Measurements from ENCODE around the gene RAE1. TPM values are rescaled to one million over a fixed set of nuclear protein-coding genes. Genes with fewer than 3 reads are reported as not detected.

Gene RAE1
- total RNA-seq, 6 experiments from 2014 or later: 25.1 to 31.4 (median 28.3) TPM

DNA sequence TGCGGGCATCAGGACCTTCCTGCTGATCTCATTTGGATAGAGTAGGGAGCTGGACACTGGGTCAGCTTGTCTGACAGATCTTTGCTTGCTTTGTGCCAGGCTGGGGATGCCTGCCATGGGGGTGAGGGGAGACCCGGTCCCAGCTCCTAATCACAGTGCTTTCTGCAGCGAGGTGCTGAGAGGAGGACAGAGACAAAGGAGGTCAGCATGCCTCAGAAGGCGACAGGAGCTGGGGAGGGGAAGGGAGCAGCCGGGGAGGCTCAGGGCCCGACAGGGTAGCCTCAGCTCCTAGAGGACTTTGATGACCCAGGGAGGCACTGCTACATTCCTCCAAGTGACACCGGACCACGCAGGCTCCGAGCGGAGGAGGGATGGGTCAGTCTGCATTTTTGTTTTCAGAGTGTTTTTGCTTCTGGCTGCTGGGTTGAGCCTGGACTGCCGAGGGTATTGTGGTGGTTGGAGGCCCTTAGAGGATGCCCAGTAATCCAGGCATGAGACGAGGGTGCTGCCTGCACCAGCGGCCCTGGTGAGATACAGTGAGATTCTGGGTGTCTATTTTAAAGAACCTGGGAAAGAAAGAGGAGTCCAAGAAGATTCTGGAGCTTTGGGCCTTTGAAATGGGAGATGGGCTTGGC is 48.0 kb downstream of the RAE1 start:
- H3K4me3 Mint-ChIP-seq: no peak overlapping the region

GRCh38 chr20:57399587-57400155 is 48.6 kb downstream of the RAE1 start:
- no peak overlapping the region for H3K4me3 Mint-ChIP-seq
- peaks cover 9% of the 10 kb centered on the region; the same call in 1 of the 2 replicates for H3K36me3 Mint-ChIP-seq (ENCODE audit: low read depth)
- H3K9me3 Mint-ChIP-seq: no peaks in the 10 kb centered on the region
- no peak for DNase-seq
- TF ChIP-seq, protein P1, sequence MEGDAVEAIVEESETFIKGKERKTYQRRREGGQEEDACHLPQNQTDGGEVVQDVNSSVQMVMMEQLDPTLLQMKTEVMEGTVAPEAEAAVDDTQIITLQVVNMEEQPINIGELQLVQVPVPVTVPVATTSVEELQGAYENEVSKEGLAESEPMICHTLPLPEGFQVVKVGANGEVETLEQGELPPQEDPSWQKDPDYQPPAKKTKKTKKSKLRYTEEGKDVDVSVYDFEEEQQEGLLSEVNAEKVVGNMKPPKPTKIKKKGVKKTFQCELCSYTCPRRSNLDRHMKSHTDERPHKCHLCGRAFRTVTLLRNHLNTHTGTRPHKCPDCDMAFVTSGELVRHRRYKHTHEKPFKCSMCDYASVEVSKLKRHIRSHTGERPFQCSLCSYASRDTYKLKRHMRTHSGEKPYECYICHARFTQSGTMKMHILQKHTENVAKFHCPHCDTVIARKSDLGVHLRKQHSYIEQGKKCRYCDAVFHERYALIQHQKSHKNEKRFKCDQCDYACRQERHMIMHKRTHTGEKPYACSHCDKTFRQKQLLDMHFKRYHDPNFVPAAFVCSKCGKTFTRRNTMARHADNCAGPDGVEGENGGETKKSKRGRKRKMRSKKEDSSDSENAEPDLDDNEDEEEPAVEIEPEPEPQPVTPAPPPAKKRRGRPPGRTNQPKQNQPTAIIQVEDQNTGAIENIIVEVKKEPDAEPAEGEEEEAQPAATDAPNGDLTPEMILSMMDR (IDR thresholded peaks at IDR 0.05): no peak
- no peaks in the 10 kb centered on the region; the same call in 1 of the 2 replicates for H3K27me3 Mint-ChIP-seq (ENCODE audit: insufficient read depth)
- peaks cover 8% of the 10 kb centered on the region for H3K4me1 Mint-ChIP-seq (ENCODE audit: low read depth)
- H3K27ac Mint-ChIP-seq: no peak overlapping the region; the same call in 1 of the 2 replicates

More for the DNA sequence above, 48.0 kb downstream of the RAE1 start:
- H3K36me3 Mint-ChIP-seq (ENCODE audit: low read depth): peaks cover 9% of the 10 kb centered on the region; the same call in 1 of the 2 replicates
- TF ChIP-seq, protein P1 (IDR thresholded peaks at IDR 0.05): no peak
- H3K4me1 Mint-ChIP-seq (ENCODE audit: low read depth): peaks cover 8% of the 10 kb centered on the region
- no peaks in the 10 kb centered on the region for H3K9me3 Mint-ChIP-seq
- no peak for DNase-seq
- no peaks in the 10 kb centered on the region; the same call in 1 of the 2 replicates for H3K27me3 Mint-ChIP-seq (ENCODE audit: insufficient read depth)
- H3K27ac Mint-ChIP-seq: peak overlapping the region; percentile 40; the same call in 1 of the 2 replicates

- Mint-ChIP-seq H3K9me3 (no peaks in the 10 kb centered on the region), H3K4me1 (ENCODE audit: low read depth) (peaks cover 8% of the 10 kb centered on the region), H3K27me3 (ENCODE audit: insufficient read depth) (peaks cover 2% of the 10 kb centered on the region), H3K27ac (no peak overlapping the region), H3K4me3 (no peak overlapping the region), H3K36me3 (ENCODE audit: low read depth) (peaks cover 9% of the 10 kb centered on the region; the same call in 1 of the 2 replicates)
- TF ChIP-seq, protein P1 (IDR thresholded peaks at IDR 0.05): no peak
- no peak for DNase-seq
Observed at GRCh38 chr20:57400231-57400701, 49.2 kb downstream of the RAE1 start.

- Mint-ChIP-seq H3K36me3 (ENCODE audit: low read depth) (peaks cover 6% of the 10 kb centered on the region; the same call in 1 of the 2 replicates), H3K27ac (no peak overlapping the region), H3K9me3 (no peaks in the 10 kb centered on the region), H3K27me3 (ENCODE audit: insufficient read depth) (peaks cover 2% of the 10 kb centered on the region), H3K4me3 (no peak overlapping the region), H3K4me1 (ENCODE audit: low read depth) (peaks cover 8% of the 10 kb centered on the region)
- DNase-seq: no peak
- TF ChIP-seq, protein P1 (IDR thresholded peaks at IDR 0.05): no peak
Observed at GRCh38 chr20:57400821-57401564, 49.9 kb downstream of the RAE1 start.

- H3K4me3 Mint-ChIP-seq: no peak overlapping the region
- no peaks in the 10 kb centered on the region for H3K9me3 Mint-ChIP-seq
- H3K4me1 Mint-ChIP-seq (ENCODE audit: low read depth): peaks cover 8% of the 10 kb centered on the region
- H3K27ac Mint-ChIP-seq: no peak overlapping the region
- H3K36me3 Mint-ChIP-seq (ENCODE audit: low read depth): 0 out of 2 replicates have a peak, but pooled peaks cover 4% of the 10 kb centered on the region
- no peak for DNase-seq
- TF ChIP-seq, protein P1 (IDR thresholded peaks at IDR 0.05): no peak
- peaks cover 2% of the 10 kb centered on the region for H3K27me3 Mint-ChIP-seq (ENCODE audit: insufficient read depth)
Observed at GRCh38 chr20:57401565-57401918, 50.5 kb downstream of the RAE1 start.

Measured in HFFc6 (cell line).